Measurements from ENCODE around the gene PTGIS.

Gene PTGIS

DNA sequence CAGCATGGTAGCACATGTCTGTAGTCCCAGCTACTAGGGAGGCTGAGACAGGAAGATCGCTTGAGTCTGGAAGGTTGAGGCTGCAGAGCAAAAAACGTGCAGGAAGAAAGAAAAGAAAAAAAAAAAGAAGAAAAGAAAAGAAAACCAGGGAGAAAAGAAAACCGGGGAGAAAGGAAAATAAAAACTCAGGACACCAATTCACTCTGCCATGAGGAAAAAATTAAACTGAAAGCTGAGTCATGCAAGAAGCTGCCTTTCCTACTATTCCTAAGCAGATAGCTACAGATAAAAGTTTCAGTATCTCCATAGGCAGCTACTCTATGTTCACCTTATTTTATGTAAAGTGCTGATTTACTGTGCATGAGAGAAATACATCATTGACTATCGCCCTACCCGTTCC lies 10.5 kb downstream of the PTGIS start:
- no peak for DNase-seq

DNA sequence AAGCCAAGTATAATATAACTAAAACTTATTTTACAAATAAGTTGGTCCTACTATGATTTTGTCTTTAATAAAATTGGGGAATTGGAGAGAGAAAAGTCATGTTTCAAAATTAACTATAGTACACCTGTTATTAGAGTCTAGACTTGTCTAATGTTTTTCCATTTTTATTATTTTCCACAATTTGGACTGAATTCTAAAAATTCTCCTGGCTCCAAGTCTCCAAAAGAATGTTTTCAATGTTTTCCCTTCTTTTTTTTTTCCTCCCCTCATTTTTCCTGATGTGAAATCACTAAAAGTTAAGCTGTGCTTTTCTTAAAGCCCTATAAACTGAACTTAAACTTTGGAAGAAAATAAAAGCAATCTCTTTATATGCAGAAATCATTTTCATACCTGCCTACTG lies 11.3 kb downstream of the PTGIS start:
- no peak for DNase-seq

DNA sequence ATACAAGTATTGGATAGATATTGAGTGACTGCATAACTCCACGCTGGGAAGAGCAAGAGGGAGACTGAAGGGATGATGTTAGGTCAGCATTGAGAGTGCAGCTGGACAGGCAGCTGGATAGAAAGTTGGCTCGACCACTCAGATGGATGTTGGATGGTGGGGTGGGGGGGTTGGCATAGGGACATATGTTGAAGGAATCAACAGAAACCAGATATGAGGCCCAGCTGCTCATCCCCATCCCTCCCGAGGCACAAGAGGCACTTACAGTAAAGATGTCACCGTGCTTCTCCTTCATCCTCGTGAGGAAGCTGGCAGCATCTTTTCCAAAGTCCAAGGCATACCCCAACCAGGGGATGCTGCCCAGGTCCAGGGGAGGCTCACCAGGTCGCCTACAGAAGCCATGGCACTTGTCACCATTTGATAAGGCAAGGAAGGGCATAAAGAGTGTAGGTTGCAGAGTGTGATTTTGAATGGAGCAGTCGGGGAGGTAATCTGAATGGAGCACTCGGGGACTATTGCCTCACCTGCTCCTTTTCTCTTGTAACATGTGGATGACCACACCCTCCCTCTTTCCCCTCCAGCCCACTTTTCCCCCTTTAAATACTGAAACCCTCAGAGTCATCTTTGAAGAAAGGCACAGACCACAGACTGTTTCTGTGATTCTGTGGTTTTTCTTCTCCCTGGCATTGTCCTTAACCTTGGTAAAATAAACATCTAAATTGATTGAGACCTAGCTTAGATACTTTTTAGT lies 18.0 kb downstream of the PTGIS start:
- no peak for DNase-seq

DNA sequence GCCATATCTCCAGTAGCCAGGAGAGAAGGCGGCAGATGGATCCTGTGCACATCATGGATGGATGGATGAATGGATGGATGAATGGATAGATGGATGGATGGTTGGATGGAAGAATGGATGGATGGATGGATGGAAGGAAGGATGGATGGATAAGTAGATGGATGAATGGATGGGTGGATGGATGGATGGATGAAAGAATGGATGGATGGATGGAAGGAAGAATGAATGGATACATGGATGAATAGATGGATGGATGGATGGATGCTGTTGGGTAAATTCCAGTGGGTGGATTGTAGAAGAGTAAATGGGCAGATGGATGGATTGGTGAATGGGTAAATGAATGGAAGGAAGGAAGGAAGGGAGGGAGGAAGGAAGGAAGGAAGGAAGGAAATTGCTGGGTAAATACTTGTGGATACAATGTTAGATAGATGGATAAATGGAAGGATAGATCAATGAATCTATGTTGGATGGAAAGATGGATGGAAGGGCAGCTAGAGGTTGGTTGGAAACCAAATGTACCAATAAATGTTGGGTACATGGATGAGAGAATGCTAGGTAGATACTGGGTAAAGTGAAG lies 19.5 kb downstream of the PTGIS start:
- no peak for DNase-seq

DNA sequence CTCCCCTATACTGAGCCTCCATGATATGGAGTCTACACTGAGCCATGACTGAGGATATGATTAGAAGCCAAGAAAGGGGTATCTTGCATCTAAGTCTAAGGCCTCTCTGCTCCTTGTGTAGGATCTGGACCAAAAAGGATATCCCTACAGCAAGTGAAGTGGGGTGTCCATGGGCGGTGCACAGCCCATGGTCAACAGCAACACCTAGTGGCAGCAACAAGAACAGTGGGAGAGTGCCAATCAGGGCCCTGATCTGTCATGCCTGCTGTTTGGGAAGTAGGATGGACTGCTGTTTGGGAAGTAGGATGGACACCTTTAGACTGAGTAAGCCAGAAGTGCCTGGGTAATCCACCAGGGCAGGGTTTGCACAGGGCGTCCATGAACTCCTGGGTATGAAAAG lies 22.4 kb downstream of the PTGIS start:
- DNase-seq: no peak

DNA sequence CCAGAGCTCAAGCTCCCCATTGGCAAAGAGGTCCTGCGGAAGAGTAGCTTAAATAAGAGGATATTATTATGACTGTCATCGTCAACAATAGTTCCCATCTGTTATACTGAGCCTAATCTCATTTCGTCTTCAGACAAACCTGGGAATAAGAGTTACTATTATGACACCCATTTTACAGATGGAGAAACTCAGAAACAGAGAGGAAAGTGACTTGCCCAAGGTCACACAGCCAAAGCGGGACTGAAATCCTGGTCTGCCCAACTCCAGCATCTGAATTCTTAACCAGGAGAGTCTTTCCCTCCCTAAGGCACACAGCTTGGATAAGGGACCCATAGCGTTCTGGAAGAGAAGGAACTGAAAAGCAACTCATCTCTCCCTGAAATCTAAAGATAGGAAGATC lies 23.4 kb downstream of the PTGIS start:
- DNase-seq: no peak

DNA sequence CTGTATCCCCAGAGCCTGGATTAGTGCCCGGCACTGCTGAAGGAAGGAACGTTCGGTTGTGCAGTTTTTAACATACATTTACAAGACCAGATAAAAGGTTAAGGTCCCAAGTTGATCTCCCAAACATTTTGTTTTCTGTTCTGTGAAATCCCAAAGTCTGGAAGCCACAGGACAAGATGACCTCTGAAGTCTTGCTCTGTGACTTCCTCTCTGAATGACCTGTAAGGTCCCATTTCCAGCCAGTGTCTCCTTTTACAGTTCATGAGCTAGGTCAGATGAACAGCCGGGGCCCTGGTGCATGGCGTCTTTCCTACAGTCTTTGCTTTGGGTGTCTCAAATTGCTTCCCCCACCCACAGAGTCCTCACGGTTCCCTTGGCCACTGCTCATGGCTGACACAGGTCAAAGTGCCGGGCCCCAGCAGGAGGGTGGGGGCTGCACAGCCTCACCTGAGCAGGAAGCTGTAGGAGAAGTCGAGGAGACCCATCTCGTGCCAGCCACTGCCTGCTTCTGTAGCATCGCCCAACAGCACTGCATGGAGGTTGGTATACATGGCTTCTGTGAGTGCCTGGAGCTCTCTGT lies 24.0 kb downstream of the PTGIS start:
- DNase-seq: no peak

DNA sequence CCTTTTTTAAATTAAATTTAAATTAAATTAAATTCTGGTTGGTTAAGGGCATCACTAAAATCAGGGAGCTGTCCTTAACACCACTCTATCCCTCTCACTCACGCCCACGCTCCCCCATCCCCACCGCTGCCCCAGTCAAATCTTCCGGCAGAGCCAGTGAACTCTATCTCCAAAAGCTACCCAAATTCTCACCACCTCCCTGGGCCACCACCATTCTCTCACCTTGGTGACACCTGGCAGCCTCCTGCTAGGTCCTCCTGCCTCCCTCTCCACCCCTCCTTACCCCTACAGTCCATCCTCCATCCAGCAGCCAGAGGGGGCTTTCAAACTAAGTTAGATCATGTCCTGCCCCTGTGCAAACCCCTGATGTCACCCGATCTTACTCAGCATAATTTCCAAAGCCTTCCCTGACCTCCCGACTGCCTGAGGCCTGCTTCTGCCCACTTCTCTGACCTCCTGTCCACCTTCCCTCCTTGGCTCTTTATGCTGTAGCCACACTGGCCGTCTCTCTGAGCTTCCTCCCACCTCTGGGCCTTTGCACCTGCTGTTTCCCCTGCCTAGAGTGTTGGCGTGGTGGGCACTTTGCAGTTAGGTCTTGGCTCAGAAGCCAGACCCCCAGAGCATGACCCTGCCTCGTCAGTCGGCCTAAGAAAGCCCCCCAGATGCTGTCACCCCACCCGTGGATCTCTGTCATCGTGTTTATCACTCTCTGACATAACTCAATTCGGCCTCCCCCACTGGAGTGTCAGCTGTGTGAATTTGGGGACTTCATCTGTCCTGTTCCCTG lies 24.7 kb downstream of the PTGIS start:
- no peak for DNase-seq

DNA sequence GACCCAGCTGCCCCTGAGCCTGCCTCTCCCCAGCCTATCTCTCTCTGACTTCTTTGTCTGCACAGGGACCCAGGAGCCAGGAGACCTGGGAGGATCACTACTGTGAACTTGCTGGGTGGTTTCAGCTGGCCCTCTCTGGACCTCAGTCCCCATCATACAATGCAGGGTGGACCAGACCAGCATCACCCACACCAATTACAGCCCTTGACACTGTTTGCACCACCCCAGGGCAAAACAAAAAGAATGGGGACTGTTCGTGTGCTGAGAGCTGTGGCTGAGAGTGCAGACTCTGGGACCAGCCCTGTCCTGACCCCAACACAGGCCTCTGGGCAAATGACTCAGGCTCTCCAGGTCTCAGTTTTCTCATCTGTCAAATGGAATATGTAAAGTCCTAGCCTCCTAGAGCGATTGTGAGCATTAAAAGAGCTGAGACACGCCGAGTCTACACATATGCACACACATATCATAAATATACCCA lies 25.4 kb downstream of the PTGIS start:
- DNase-seq: no peak

DNA sequence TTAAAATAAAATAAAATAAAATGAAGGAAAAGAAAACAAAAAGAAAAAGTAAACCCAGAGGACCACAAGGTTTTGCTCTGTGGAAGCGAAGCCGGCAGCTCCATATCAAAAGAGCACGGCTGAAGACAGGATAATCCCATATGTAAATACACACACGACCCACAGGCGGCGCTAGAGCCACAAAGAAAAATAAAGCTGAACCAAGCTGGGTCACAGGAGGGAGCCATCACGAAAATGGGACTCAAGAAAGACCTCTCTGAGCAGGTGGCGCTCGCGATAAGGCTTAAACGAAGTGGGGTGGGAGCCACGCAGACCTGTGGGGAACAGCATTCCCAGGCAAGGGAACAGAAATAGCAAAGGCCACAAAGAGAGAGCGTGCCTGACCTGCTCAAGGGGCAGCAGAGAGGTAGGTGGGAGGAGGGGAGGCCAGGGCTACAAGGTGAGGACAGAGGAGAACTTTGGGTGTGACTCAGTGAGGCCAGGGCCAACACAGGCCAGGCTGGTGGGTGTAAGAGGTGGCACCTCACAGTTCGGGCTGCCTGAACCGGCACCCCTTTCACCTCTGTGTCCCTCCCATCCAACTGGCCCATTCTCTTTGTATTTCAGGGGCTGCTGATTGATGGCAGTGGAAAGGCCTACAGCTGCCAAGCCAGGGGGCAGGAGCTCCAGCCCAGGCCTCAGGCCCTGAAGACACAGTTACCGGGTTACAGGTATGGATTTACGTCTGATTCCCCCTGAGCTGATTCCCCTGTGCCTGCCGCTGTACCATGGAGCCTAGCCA lies 26.0 kb downstream of the PTGIS start:
- DNase-seq: peak; percentile 41

DNA sequence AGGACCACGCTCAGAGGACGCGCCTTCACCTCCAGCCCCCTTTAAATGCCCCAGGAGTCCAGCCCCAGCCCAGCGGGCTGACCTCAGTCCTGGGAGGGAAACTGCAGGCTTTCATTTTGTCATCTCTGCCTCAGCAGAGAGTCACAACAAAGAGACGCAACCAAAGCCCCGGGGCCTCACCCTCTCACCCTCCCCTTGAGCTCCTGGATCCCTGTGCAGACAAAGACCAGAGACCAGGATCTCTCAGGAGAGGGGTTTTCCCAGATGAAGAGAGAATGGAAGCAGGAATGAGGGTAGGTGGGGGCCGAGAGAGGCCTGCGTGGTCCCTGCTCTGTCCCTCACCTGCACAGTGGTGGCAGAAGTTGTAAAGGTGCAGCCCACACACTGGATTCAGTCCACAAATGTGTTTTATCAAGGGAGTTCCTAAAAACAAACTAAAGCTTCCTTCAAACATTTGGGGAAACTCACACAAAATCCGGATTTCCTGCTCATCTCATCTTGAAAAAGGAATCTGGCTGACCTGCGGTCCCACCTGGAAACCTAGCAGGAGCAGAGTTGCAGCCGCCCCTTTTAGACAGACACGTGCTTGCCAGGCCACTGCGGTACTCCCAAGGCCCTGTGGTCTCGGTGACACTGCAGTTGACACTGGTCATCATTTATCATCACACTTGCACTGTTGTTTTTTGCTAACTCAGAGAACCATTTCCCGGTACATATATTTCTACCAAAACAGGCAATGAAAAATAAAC lies 27.1 kb downstream of the PTGIS start:
- DNase-seq: no peak

DNA sequence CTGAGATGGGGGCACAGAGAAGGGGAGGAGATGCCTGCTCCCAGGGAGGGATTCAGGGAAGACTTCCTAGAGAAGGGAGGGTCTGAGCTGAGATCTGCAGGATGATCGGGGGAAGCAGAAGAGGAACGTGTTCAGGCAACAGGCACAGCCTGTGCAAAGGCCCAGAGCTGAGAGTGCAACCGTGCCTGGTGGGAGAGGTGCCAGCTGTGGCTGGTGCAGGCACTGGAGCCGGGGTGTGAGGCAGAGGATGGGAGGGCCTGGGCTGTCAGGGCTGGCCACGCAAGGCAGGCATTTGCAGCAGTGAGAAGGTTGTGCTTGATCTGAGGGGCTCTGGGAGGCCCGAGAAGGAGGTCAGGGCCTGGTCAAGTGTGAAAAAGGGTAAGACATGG lies 27.7 kb downstream of the PTGIS start:
- no peak for DNase-seq

DNA sequence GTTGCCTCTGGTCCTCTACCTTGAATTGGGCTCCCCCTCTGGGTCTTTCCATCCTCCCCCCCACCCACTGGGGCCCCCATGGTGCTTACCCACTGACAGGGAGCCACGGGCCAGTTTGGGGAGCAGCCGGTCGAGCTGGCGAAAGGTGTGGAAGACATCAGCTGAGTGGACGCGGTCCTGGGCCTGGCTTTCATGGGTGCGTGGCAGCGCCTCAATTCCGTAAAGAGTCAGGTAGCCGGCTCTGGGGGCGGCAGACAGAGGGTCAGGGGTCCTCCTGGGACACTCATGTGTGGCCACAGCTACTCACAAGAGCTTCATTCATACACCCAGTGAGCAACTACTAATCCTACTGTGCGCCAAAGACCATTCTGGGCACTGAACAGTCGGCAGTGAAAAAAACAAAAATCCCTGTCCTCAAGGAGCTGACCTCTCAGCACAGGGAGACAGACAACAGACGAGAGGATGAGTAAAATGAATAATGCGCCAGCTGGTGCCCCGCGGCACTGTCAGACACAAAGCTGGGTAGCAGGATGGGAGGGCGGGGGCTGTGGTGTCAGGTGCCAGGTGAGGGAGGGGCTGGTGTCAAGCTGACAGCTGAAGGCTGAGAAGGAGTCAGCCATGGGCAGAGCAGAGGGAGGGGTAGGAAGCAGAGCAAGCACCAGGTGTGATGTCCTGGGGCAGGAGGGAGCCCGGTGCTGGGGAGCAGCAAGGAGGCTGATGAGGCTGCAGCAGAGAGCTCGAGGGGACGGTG lies 28.3 kb downstream of the PTGIS start:
- no peak for DNase-seq

DNA sequence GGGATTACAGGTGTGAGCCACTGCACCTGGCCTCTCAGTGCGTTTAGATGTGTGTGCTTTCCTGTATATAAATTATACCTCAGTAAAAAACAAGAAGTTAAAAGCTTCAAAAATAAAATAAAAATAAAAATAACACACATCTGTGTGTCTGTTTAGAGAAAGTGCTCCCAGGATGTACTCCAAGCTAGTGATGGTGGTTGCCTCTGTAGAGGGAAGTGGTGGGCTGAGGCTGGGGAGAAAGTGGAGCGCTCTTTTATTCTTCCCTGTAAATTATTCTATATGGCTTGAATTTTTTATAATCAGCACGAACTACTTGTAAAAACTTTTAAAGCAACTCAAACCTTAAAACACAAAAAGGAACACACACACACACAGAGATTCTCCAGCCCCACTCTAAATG lies 29.0 kb downstream of the PTGIS start:
- DNase-seq: no peak

DNA sequence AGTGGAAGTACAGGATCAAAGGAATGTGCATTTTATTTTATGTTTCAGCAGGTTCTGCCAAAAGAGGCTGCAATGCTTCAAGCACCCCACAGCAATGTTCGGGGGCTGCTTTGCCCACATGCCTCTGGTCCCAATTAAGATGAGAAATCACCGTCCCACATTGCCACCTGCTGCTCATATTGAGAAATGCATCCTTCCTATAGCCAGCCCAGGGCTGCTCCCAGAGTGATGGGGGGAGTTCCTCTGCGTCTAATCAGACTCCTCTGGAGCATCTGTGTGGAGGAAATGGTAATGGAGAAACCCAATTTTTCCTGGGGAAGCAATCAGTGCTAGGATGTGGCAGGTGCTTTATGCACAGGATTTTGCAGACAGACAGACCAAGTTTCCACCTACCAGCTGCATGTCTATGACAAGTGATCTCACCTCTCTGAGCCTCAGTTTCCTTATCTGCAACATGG lies 33.7 kb downstream of the PTGIS start:
- peak; percentile 47 for DNase-seq

DNA sequence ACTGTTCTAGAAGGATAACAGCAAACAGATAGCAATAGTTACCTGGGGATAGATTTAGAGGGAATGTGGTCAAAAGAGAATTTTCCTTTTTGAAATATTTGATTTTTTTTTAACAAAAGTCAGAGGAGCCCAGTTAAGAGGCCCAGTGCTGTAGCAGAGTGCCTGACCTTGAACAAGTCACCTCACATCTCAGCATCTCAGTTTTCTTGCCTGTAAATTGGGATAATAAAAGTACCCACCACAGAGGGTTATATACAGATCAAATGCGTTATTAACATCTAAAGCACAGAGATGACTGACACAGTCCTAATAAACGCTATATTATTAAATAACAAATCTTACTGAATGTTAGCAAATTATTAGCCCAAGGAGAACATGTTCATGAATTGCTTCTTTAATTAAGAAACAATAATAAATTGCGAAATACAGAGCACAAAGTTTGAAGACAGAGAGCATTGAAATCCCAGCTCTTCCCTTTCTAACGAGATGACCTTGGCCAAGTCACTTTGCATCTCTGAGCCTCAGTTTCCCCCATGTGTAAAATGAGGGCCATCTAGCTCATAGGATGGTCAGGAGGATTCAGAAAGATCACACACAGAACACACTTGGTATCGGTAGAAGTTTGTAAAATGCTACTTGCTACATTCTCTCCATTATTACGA lies 35.5 kb downstream of the PTGIS start:
- DNase-seq: no peak

DNA sequence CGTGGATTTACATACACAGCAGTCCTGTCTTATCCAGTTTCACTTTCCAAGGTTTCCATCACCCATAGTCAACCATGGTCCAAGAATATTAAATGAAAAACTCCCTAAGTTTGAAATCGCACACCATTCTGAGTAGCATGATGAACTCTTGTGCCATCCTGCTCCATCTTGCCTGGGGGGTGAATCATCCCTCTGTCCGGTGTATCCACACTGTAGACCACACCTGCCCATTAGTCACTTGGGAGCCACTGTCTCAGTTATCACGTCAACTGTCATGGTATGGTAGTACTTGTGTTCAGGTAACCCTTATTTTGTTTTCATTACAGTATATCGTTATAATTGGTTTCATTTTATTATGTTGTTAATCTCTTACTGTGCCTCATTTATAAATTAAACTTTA lies 38.5 kb downstream of the PTGIS start:
- no peak for DNase-seq

DNA sequence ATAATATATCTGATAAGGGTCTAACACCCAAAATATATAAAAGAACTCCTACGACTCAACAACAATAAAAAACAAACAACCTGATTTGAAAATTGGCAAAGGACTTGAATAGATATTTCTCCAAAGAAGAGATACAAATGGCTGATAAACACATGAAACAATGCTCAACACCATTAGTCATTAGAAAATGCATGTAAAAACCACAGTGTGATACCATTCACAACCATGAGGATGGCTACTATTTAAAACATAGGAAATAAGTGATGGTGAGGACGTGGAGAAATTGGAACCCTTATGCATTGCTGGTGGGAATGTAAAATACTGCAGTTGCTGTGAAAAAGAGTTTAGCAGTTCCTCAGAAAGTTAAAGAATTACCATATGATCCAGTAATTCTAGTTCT lies 41.4 kb downstream of the PTGIS start:
- DNase-seq: no peak

DNA sequence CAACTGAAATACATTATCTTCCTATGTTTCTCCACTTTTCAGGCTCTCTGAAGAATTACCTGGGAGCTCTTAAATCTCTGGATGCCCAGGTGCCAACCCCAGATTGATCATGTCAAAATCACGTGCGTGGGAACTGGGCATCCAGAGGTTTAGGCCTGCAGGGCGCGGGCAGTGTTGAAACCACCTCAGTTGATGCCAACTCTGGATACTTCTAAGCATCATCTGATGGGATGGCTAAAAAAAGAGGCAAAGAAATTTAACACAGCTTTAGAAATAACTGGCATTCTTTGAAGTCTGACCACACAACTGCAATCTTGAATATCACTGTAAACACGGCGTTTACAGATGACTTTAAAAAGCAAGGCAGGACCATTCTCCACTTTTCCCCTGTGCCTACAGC lies 41.9 kb downstream of the PTGIS start:
- DNase-seq: no peak

DNA sequence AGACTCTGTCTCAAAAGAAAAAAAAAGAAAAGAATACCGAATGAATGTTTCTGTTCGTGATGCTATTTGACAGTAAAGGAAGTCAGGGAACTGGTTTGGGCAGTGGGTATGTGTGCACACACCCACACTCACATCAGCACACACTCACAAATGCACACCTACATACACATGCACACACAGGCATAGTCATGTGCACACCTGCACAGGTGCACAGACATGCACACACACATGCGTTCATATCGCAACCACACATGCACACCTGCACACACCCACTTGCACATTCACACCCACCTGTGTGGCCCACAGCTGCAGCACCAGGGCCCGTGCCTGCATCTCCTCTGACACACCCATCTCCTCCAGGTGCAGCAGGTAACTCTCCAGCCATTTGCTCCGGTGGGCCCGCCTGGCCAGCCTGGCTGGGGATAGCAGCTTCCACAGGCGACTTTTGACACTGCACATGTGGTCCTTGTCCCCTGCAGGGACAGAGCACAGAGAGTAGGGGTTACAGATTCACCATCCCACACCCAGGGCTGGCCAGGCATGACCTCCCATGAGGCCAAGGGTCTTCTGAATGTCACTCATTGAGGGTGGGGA lies 44.1 kb downstream of the PTGIS start:
- no peak for DNase-seq

All from activated T-cell treated with anti-CD3 and anti-CD28 coated beads for 4 hours (primary cell).